SK-N-SH treated with all-trans-retinoic acid at 6 μM for 48 hours (cell line): Measurements from ENCODE around the gene TMEM131L.

Source experiments
- ATAC-seq: fragments of 200-7000 bp; cut with Tn5 transposase; 3 replicates; pipeline ENCODE4 v1.9.1; 2020; ENCODE audit warnings: mild to moderate bottlenecking, moderate library complexity
- BACH2 ChIP-seq: fragments of 250-450 bp; sonication (Bioruptor Pico); IDR thresholded peaks from 2 replicates; pipeline ENCODE4 v1.9.0; 2021; ENCODE audit warnings: mild to moderate bottlenecking, borderline replicate concordance
- CREB5 ChIP-seq: fragments of 250-450 bp; sonication (Bioruptor Pico); IDR thresholded peaks from 2 replicates; pipeline ENCODE4 v1.5.1; 2020; ENCODE audit warnings: low read depth, mild to moderate bottlenecking, moderate library complexity
- CSDC2 ChIP-seq: fragments of 250-450 bp; sonication (Bioruptor Pico); IDR thresholded peaks from 2 replicates; pipeline ENCODE4 v1.5.0; 2020; ENCODE audit warnings: mild to moderate bottlenecking, moderate library complexity
- ESRRG ChIP-seq: fragments of 250-450 bp; sonication (Bioruptor Pico); IDR thresholded peaks from 2 replicates; pipeline ENCODE4 v1.6.1; 2021; ENCODE audit warnings: mild to moderate bottlenecking
- GLIS3 ChIP-seq: fragments of 250-450 bp; sonication (Bioruptor Pico); IDR thresholded peaks from 2 replicates; pipeline ENCODE4 v1.5.0; 2020; ENCODE audit warnings: mild to moderate bottlenecking, moderate library complexity
- ISL1 ChIP-seq: fragments of 250-450 bp; sonication (Bioruptor Pico); IDR thresholded peaks from 2 replicates; pipeline ENCODE4 v2.1.2; 2022; ENCODE audit warnings: mild to moderate bottlenecking, moderate library complexity
- OSR1 ChIP-seq: fragments of 250-450 bp; sonication (Bioruptor Pico); IDR thresholded peaks from 2 replicates; pipeline ENCODE4 v1.8.0; 2022; ENCODE audit warnings: moderate library complexity, mild to moderate bottlenecking, inconsistent platforms
- PPARA ChIP-seq: fragments of 250-450 bp; sonication (Bioruptor Pico); IDR thresholded peaks from 2 replicates; pipeline ENCODE4 v1.5.0; 2020; ENCODE audit warnings: mild to moderate bottlenecking, borderline replicate concordance
- RARB ChIP-seq: fragments of 250-450 bp; sonication (Bioruptor Pico); IDR thresholded peaks from 2 replicates; pipeline ENCODE4 v1.8.0; 2021; ENCODE audit warnings: mild to moderate bottlenecking, moderate library complexity
- TCF4 ChIP-seq: fragments of 250-450 bp; sonication (Bioruptor Pico); IDR thresholded peaks from 2 replicates; pipeline ENCODE4 v1.8.0; 2021; ENCODE audit warnings: mild to moderate bottlenecking, moderate library complexity, borderline replicate concordance
- TOX ChIP-seq: fragments of 250-450 bp; sonication (Bioruptor Pico); IDR thresholded peaks from 2 replicates; pipeline ENCODE4 v1.8.0; 2021; ENCODE audit warnings: mild to moderate bottlenecking, moderate library complexity, borderline replicate concordance
- TSHZ2 ChIP-seq: fragments of 250-450 bp; sonication (Bioruptor Pico); IDR thresholded peaks from 2 replicates; pipeline ENCODE4 v1.5.0; 2020; ENCODE audit warnings: mild to moderate bottlenecking, moderate library complexity
- ZC3H10 ChIP-seq: fragments of 250-450 bp; sonication (Bioruptor Pico); IDR thresholded peaks from 2 replicates; pipeline ENCODE4 v1.5.1; 2021; ENCODE audit warnings: mild to moderate bottlenecking, moderate library complexity
- ZFP30 ChIP-seq: fragments of 450-650 bp; formaldehyde crosslinking; IDR thresholded peaks from 2 replicates; pipeline ENCODE4 v1.5.0; 2022; ENCODE audit warnings: mild to moderate bottlenecking, moderate library complexity
- ZNF565 ChIP-seq: fragments of 450-650 bp; formaldehyde crosslinking; conservative IDR thresholded peaks from 2 replicates; pipeline ENCODE4 v1.5.0; 2020; ENCODE audit warnings: low read depth, mild to moderate bottlenecking, moderate library complexity
- ZNF70 ChIP-seq: fragments of 450-650 bp; formaldehyde crosslinking; IDR thresholded peaks from 2 replicates; pipeline ENCODE4 v1.5.0; 2020; ENCODE audit warnings: mild to moderate bottlenecking, moderate library complexity
- ZNF8 ChIP-seq: fragments of 450-650 bp; formaldehyde crosslinking; IDR thresholded peaks from 2 replicates; pipeline ENCODE4 v1.5.0; 2020; ENCODE audit warnings: mild to moderate bottlenecking, moderate library complexity
- TF ChIP-seq, protein P1 (sequence below): fragments of 250-450 bp; sonication (Bioruptor Pico); IDR thresholded peaks from 2 replicates; pipeline ENCODE4 v1.8.0; 2021; ENCODE audit warnings: low read depth, mild to moderate bottlenecking, moderate library complexity, borderline replicate concordance
- TF ChIP-seq, protein P2 (sequence below): fragments of 250-450 bp; sonication (Bioruptor Pico); IDR thresholded peaks from 2 replicates; pipeline ENCODE4 v1.5.1; 2021; ENCODE audit warnings: mild to moderate bottlenecking, moderate library complexity
- TF ChIP-seq, protein P3 (sequence below): fragments of 250-450 bp; sonication (Bioruptor Pico); IDR thresholded peaks from 2 replicates; pipeline ENCODE4 v1.8.0; 2020; ENCODE audit warnings: mild to moderate bottlenecking, moderate library complexity, borderline replicate concordance

Gene TMEM131L

DNA sequence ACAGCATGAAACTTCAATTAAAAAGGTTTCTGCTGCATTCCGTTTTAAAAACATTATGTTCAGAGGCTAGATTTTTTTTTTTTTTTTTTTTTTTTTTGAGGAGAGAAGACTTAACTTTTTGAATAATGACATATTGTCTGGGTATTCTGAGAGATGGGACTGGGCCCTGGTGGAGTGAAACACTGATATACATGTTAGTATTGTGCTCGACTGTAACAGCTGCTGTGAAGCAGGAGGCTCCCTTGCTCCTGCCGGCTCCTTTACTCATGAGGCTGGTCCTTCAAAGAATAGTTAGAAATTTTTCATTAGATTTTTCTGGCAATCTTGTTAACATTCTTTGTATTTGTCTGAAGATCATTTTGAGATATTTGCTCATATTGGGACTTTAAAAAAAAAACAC, 73.3 kb downstream of the TMEM131L start:
- no peak for ATAC-seq
- TF ChIP-seq, protein P1, sequence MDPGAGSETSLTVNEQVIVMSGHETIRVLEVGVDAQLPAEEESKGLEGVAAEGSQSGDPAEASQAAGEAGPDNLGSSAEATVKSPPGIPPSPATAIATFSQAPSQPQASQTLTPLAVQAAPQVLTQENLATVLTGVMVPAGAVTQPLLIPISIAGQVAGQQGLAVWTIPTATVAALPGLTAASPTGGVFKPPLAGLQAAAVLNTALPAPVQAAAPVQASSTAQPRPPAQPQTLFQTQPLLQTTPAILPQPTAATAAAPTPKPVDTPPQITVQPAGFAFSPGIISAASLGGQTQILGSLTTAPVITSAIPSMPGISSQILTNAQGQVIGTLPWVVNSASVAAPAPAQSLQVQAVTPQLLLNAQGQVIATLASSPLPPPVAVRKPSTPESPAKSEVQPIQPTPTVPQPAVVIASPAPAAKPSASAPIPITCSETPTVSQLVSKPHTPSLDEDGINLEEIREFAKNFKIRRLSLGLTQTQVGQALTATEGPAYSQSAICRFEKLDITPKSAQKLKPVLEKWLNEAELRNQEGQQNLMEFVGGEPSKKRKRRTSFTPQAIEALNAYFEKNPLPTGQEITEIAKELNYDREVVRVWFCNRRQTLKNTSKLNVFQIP (CRISPR knock-in tag), result no peak
- TF ChIP-seq CSDC2 (CRISPR knock-in tag) (no peak), ZNF565 (CRISPR knock-in tag) (no peak), OSR1 (CRISPR knock-in tag) (no peak), CREB5 (CRISPR knock-in tag) (no peak), ZNF8 (no peak), ZFP30 (no peak), RARB (CRISPR knock-in tag) (no peak), TOX (CRISPR knock-in tag) (no peak), ZC3H10 (CRISPR knock-in tag) (no peak), ZNF70 (CRISPR knock-in tag) (no peak), TSHZ2 (CRISPR knock-in tag) (no peak)

DNA sequence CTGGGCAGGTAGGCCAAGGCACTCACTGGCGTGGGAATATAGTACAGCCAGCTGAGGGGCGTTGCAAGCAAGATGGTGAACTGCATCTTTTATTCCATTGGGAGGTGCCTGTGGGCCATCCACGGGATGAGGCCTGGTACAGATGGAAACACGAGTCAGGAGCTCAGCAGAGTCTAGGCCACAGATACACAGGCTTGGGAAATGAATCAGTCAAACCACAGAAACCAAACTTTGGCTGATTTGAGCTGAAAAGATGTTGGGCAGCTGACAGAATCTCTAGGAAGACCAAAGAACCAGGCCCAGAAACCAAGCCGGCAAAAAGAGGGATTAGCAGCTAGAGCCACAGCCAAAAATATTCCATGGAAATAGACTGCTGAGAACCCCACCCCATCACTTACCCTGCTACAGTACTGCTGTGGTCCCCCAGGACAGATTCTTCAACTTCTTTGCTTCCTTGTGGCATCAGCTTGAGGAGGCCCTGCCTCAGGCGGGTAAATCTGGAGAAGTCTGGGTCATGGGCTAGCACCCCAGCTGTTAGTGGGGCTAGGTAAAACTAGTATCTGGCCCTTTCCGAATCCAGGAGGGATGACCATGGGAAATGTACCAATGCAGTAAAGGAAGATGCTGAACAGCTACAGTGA, 75.4 kb downstream of the TMEM131L start:
- peak; percentile 70 for ATAC-seq
- TF ChIP-seq, protein P2, sequence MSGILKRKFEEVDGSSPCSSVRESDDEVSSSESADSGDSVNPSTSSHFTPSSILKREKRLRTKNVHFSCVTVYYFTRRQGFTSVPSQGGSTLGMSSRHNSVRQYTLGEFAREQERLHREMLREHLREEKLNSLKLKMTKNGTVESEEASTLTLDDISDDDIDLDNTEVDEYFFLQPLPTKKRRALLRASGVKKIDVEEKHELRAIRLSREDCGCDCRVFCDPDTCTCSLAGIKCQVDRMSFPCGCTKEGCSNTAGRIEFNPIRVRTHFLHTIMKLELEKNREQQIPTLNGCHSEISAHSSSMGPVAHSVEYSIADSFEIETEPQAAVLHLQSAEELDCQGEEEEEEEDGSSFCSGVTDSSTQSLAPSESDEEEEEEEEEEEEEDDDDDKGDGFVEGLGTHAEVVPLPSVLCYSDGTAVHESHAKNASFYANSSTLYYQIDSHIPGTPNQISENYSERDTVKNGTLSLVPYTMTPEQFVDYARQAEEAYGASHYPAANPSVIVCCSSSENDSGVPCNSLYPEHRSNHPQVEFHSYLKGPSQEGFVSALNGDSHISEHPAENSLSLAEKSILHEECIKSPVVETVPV (CRISPR knock-in tag), result no peak
- TF ChIP-seq RARB (CRISPR knock-in tag) (no peak), PPARA (CRISPR knock-in tag) (no peak)

GRCh38 chr4:153542131-153542530, 76.0 kb downstream of the TMEM131L start:
- no peak for TF ChIP-seq ZNF565 (CRISPR knock-in tag)
- TF ChIP-seq CSDC2 (CRISPR knock-in tag), result no peak
- TF ChIP-seq ESRRG (CRISPR knock-in tag), result no peak
- no peak for TF ChIP-seq TCF4
- no peak for TF ChIP-seq BACH2 (CRISPR knock-in tag)
- TF ChIP-seq CREB5 (CRISPR knock-in tag), result no peak
- no peak for TF ChIP-seq RARB (CRISPR knock-in tag)
- no peak for TF ChIP-seq ZNF70 (CRISPR knock-in tag)
- TF ChIP-seq PPARA (CRISPR knock-in tag), result no peak
- TF ChIP-seq, protein P1 (CRISPR knock-in tag), result no peak
- TF ChIP-seq ISL1 (CRISPR knock-in tag), result no peak
- no peak for TF ChIP-seq ZFP30
- TF ChIP-seq GLIS3 (CRISPR knock-in tag), result no peak
- TF ChIP-seq ZC3H10 (CRISPR knock-in tag), result no peak
- TF ChIP-seq, protein P2 (CRISPR knock-in tag), result no peak
- TF ChIP-seq, protein P3, sequence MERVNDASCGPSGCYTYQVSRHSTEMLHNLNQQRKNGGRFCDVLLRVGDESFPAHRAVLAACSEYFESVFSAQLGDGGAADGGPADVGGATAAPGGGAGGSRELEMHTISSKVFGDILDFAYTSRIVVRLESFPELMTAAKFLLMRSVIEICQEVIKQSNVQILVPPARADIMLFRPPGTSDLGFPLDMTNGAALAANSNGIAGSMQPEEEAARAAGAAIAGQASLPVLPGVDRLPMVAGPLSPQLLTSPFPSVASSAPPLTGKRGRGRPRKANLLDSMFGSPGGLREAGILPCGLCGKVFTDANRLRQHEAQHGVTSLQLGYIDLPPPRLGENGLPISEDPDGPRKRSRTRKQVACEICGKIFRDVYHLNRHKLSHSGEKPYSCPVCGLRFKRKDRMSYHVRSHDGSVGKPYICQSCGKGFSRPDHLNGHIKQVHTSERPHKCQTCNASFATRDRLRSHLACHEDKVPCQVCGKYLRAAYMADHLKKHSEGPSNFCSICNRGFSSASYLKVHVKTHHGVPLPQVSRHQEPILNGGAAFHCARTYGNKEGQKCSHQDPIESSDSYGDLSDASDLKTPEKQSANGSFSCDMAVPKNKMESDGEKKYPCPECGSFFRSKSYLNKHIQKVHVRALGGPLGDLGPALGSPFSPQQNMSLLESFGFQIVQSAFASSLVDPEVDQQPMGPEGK (CRISPR knock-in tag), result no peak
- TF ChIP-seq TOX (CRISPR knock-in tag), result no peak
- no peak for ATAC-seq
